ENCODE results near the gene TRAT1. TPM values are rescaled to one million over a fixed set of nuclear protein-coding genes. Genes with fewer than 3 reads are reported as not detected.
"Not testable (repeated sequence)": the region's sequence is repeated elsewhere in the genome, so short reads cannot be mapped to it uniquely, and the experiment has no call there.

TRAT1 gene
- total and polyA plus RNA-seq, 2 donors: 43.6 to 125 TPM

DNA sequence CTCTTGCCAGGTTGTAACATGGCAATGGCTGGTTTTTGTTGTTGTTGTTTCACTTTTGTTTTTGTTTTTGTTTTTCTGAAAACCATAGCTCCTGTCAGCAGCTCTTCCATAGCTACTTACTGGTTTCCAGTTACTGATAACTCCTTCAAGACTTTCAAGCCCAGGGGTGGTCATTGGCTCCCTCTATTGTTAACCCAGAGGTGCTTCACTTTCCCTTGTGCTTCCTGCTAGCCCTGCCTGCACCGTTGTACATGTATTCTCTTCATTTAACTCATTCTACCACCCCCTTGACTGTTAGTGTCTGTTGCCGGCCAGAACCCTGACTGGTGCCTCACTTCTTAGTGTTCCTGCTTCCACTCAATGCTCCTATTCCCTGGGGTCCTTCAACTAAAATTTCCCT, 4.2 kb upstream of the TRAT1 start:
- H3K27me3 ChIP-seq (ENCODE audit: control insufficient read depth in 2 of 2, insufficient read depth in 1 of 2, low read length in 1 of 2): no peaks in the 10 kb centered on the region
- H3K27ac ChIP-seq (ENCODE audit: low read depth in 1 of 2, low read length in 1 of 2): peak overlapping the region in 1 of 2 donors; percentile 12
- no peaks in the 10 kb centered on the region for H3K9me3 ChIP-seq (ENCODE audit: control insufficient read depth in 2 of 2, insufficient read depth in 1 of 2, low read length in 1 of 2)
- peaks cover 16 to 36% of the 10 kb centered on the region in 2 donors for H3K4me1 ChIP-seq (ENCODE audit: control insufficient read depth in 2 of 2, insufficient read depth in 2 of 2, low read length in 2 of 2)
- no peak overlapping the region for H3K4me3 ChIP-seq (ENCODE audit: low read length in 2 of 2)
- H3K36me3 ChIP-seq (ENCODE audit: control insufficient read depth in 2 of 2, insufficient read depth in 2 of 2, low read length in 1 of 2): no peaks in the 10 kb centered on the region
- DNase-seq (ENCODE audit: low read depth in 6 of 9, low spot score in 9 of 9): peak in 4 of 9 donors; percentile 63 to 85 (median 68)
- 12% methylated on average over 2 of the region's 2 CpGs for WGBS

DNA sequence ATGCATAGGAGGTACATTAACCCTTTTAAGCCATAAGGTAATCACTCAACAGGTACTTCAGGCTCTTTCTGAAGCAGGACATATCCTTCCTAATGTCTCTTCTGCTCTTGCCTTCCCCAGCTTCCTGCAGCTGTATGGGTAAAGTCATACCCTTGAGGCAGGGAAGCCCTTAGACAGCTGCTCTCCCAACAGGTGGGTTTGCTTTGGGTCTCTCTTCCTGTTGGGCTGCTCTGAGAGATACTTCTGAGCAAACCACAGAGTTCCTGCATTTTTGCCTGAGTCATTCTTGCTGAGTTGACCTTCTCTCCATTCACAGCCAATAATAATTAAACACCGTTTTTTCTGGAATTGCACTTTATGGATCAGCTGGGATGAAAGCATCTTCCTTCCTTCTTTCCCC, 2.0 kb upstream of the TRAT1 start:
- Histone ChIP-seq H3K4me1 (ENCODE audit: control insufficient read depth in 2 of 2, insufficient read depth in 2 of 2, low read length in 2 of 2) (peaks cover 16 to 36% of the 10 kb centered on the region in 2 donors), H3K4me3 (ENCODE audit: low read length in 2 of 2) (peak overlapping the region in 1 of 2 donors; percentile 16), H3K27me3 (ENCODE audit: control insufficient read depth in 2 of 2, insufficient read depth in 1 of 2, low read length in 1 of 2) (no peaks in the 10 kb centered on the region), H3K36me3 (ENCODE audit: control insufficient read depth in 2 of 2, insufficient read depth in 2 of 2, low read length in 1 of 2) (no peaks in the 10 kb centered on the region), H3K9me3 (ENCODE audit: control insufficient read depth in 2 of 2, insufficient read depth in 1 of 2, low read length in 1 of 2) (no peaks in the 10 kb centered on the region), H3K27ac (ENCODE audit: low read depth in 1 of 2, low read length in 1 of 2) (peak overlapping the region in 1 of 2 donors; percentile 70)
- DNase-seq (ENCODE audit: low read depth in 6 of 9, low spot score in 9 of 9): peak in 6 of 9 donors; percentile 53 to 87 (median 71)
- WGBS: 5% methylated on average over 1 of the region's 1 CpG

DNA sequence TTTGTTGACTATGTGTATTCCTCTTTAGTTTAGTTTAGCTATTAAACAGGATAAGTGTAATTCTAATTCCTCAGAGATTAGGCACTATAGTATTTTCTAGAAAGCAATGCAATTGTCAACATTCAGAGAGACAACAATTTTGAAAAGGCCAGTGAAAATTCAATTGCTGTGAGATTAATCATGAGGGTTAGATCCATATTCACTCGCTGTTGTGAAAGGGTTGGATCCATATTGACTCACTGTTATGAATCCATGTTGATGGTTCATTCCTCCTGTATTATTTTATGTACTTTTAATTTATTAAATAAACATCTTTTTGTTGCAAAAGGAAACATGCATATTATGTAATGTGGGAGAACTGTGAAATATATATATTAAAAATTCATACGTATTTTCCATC, 641 bp downstream of the TRAT1 start:
- Histone ChIP-seq H3K27ac (ENCODE audit: low read depth in 1 of 2, low read length in 1 of 2) (peak overlapping the region; percentile 57 to 80), H3K27me3 (ENCODE audit: control insufficient read depth in 2 of 2, insufficient read depth in 1 of 2, low read length in 1 of 2) (no peaks in the 10 kb centered on the region), H3K4me1 (ENCODE audit: control insufficient read depth in 2 of 2, insufficient read depth in 2 of 2, low read length in 2 of 2) (peaks cover 18 to 33% of the 10 kb centered on the region in 2 donors), H3K4me3 (ENCODE audit: low read length in 2 of 2) (peak overlapping the region; percentile 60 to 63), H3K36me3 (ENCODE audit: control insufficient read depth in 2 of 2, insufficient read depth in 2 of 2, low read length in 1 of 2) (peaks cover 0 to 3% of the 10 kb centered on the region in 2 donors), H3K9me3 (ENCODE audit: control insufficient read depth in 2 of 2, insufficient read depth in 1 of 2, low read length in 1 of 2) (no peaks in the 10 kb centered on the region)
- DNase-seq (ENCODE audit: low read depth in 6 of 9, low spot score in 9 of 9): peak in 1 of 9 donors; percentile 57
- WGBS: 21% methylated on average over 2 of the region's 2 CpGs

DNA sequence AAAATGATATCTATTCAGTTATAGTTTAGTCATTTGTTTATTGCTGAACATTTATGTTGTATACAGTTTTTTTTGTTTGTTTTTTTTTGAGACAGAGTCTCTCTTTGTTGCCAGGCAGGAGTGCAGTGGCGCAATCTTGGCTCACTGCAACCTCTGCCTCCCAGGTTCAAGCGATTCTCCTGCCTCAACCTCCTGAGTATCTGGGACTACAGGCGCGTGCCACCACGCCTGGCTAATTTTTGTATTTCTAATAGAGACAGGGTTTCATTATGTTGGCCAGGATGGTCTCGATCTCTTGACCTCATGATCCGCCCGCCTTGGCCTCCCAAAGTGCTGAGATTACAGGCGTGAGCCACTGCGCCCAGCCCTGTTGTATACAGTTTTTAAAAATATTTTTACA, 1.2 kb downstream of the TRAT1 start:
- DNase-seq (ENCODE audit: low read depth in 6 of 9, low spot score in 9 of 9): peak in 1 of 9 donors; percentile 26
- H3K9me3 ChIP-seq (ENCODE audit: control insufficient read depth in 2 of 2, insufficient read depth in 1 of 2, low read length in 1 of 2); H3K27me3 ChIP-seq (ENCODE audit: control insufficient read depth in 2 of 2, insufficient read depth in 1 of 2, low read length in 1 of 2); H3K36me3 ChIP-seq (ENCODE audit: control insufficient read depth in 2 of 2, insufficient read depth in 2 of 2, low read length in 1 of 2): not testable (repeated sequence)
- H3K4me1 ChIP-seq (ENCODE audit: control insufficient read depth in 2 of 2, insufficient read depth in 2 of 2, low read length in 2 of 2): peaks cover 14 to 27% of the 10 kb centered on the region in 2 donors
- 30% methylated on average over 10 of the region's 10 CpGs for WGBS
- H3K4me3 ChIP-seq (ENCODE audit: low read length in 2 of 2): peak overlapping the region; percentile 60 to 78
- H3K27ac ChIP-seq (ENCODE audit: low read depth in 1 of 2, low read length in 1 of 2): peak overlapping the region in 1 of 2 donors; percentile 59

DNA sequence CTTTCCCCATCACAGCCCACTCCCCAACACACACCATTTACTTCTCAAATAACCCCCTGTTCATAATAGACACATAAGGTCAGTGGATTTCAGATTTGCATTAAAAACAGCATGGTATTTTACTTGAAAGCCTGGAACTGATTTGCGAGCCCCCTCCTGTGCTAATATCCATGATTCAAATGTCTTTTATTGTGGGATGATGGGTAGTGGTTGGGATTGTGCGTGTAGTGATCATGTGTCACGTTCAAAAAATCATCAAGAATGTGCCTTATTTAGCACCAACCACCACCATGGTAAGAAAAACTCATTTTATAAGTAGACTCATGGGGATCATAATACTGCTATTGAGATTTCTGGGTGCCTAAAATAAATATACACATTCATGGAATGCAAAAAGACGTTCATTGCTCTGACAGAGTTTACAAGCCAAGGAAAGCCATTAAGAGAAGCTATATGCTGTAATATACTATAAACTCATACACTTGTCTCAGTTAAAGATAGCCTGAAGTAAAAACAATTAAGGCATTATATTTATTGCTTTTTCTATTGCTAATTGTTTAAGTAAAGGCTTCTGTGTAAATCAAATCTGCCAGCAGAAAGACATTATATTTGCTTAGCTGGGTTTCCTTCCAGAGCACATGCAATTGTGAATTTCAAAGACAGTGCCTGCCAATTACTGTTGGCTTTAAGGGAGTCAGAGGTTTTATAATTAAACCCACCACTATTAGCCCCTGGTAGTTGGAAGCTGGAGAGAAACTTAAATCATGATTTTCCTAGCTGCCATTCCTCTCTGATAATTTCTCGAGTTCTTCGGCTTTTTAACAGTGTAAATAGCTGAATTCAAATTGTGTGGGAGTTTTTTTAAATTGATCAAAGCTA, 4.0 kb downstream of the TRAT1 start:
- Histone ChIP-seq H3K4me1 (ENCODE audit: control insufficient read depth in 2 of 2, insufficient read depth in 2 of 2, low read length in 2 of 2) (peaks cover 7 to 10% of the 10 kb centered on the region in 2 donors), H3K4me3 (ENCODE audit: low read length in 2 of 2) (peak overlapping the region; percentile 23 to 60), H3K36me3 (ENCODE audit: control insufficient read depth in 2 of 2, insufficient read depth in 2 of 2, low read length in 1 of 2) (peaks cover 6 to 19% of the 10 kb centered on the region in 2 donors), H3K27me3 (ENCODE audit: control insufficient read depth in 2 of 2, insufficient read depth in 1 of 2, low read length in 1 of 2) (no peaks in the 10 kb centered on the region), H3K27ac (ENCODE audit: low read depth in 1 of 2, low read length in 1 of 2) (peak overlapping the region in 1 of 2 donors; percentile 35), H3K9me3 (ENCODE audit: control insufficient read depth in 2 of 2, insufficient read depth in 1 of 2, low read length in 1 of 2) (no peaks in the 10 kb centered on the region)
- 64% methylated on average over 6 of the region's 6 CpGs for WGBS
- DNase-seq (ENCODE audit: low read depth in 6 of 9, low spot score in 9 of 9): peak in 1 of 9 donors; percentile 30

DNA sequence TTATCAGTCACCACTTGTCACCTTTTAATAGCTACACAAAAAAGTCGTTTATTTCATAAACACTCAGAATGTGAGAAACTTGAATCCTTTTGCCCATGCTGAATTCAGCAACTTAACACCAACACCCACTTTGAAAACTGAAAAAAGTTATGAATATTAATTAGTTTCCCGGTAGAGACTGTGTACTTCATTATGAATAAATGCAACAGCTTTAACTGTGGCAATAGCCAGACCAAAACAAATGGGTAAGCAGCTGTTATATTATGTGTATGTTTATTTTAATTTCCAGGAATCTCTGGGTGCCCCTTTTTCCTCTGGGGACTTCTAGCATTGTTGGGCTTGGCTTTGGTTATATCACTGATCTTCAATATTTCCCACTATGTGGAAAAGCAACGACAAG, 7.8 kb downstream of the TRAT1 start:
- no peak overlapping the region for H3K4me3 ChIP-seq (ENCODE audit: low read length in 2 of 2)
- H3K27ac ChIP-seq (ENCODE audit: low read depth in 1 of 2, low read length in 1 of 2): no peak overlapping the region
- H3K9me3 ChIP-seq (ENCODE audit: control insufficient read depth in 2 of 2, insufficient read depth in 1 of 2, low read length in 1 of 2): no peaks in the 10 kb centered on the region
- 87% methylated on average over 3 of the region's 3 CpGs for whole genome bisulfite sequencing
- peaks cover 17 to 18% of the 10 kb centered on the region in 2 donors for H3K4me1 ChIP-seq (ENCODE audit: control insufficient read depth in 2 of 2, insufficient read depth in 2 of 2, low read length in 2 of 2)
- H3K36me3 ChIP-seq (ENCODE audit: control insufficient read depth in 2 of 2, insufficient read depth in 2 of 2, low read length in 1 of 2): peaks cover 8 to 44% of the 10 kb centered on the region in 2 donors
- H3K27me3 ChIP-seq (ENCODE audit: control insufficient read depth in 2 of 2, insufficient read depth in 1 of 2, low read length in 1 of 2): no peaks in the 10 kb centered on the region
- no peak for DNase-seq (ENCODE audit: low read depth in 6 of 9, low spot score in 9 of 9)

DNA sequence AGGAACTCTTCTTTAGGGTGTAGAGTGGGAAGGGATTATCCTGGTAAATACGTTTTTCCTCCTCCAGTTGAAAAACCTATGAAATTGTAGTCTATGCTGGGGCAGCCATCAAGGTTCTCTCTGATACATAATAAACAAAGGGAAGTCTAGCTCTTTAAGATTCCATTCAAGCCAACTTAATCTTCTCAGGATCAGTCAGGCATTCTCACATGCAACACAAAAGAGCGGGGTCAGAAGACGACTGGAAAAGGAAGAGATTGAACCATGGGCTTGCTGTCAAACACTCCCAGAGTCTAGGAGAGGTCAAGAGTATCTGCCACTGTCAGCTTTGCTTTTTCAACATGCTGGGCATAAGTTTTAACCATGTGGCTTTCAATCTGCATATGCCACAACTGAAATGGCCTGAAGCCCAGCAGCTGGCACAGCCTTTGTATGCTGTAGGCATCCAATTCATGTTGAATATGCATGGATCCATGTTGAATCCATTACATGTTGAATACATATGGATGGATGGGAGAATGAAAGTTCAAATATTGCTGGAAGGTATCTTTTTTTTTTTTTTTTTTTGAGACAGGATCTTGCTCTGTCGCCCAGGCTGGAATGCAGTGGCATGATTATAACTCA, 8.5 kb downstream of the TRAT1 start:
- Histone ChIP-seq H3K4me3 (ENCODE audit: low read length in 2 of 2) (no peak overlapping the region), H3K27me3 (ENCODE audit: control insufficient read depth in 2 of 2, insufficient read depth in 1 of 2, low read length in 1 of 2) (no peaks in the 10 kb centered on the region), H3K27ac (ENCODE audit: low read depth in 1 of 2, low read length in 1 of 2) (no peak overlapping the region), H3K9me3 (ENCODE audit: control insufficient read depth in 2 of 2, insufficient read depth in 1 of 2, low read length in 1 of 2) (no peaks in the 10 kb centered on the region), H3K36me3 (ENCODE audit: control insufficient read depth in 2 of 2, insufficient read depth in 2 of 2, low read length in 1 of 2) (peaks cover 8 to 44% of the 10 kb centered on the region in 2 donors), H3K4me1 (ENCODE audit: control insufficient read depth in 2 of 2, insufficient read depth in 2 of 2, low read length in 2 of 2) (peaks cover 18 to 19% of the 10 kb centered on the region in 2 donors)
- DNase-seq (ENCODE audit: low read depth in 6 of 9, low spot score in 9 of 9): no peak
- WGBS: 95% methylated on average over 4 of the region's 4 CpGs

DNA sequence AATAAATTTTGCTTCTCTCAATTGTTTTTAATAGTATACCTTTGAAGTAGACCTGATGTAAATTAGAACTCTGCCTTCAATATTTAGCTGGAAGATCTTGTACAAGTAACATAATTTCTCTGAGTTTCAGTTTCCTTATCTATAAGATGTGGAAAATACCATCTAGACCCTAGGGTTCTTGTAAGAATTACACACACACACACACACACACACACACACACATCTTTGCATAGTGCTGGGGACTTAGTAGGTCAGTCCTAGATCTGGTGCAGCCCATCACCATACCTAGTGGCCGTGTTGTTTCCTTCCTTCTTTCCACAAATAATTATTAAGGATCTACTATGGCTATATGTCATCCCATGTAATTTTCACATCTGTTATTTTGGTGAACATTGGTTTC, 11.0 kb downstream of the TRAT1 start:
- DNase-seq (ENCODE audit: low read depth in 6 of 9, low spot score in 9 of 9): no peak
- WGBS: 96% methylated on average over 1 of the region's 1 CpG
- no peaks in the 10 kb centered on the region for H3K27me3 ChIP-seq (ENCODE audit: control insufficient read depth in 2 of 2, insufficient read depth in 1 of 2, low read length in 1 of 2)
- H3K27ac ChIP-seq (ENCODE audit: low read depth in 1 of 2, low read length in 1 of 2): peak overlapping the region; percentile 0 to 53
- no peak overlapping the region for H3K4me3 ChIP-seq (ENCODE audit: low read length in 2 of 2)
- peaks cover 19 to 21% of the 10 kb centered on the region in 2 donors for H3K4me1 ChIP-seq (ENCODE audit: control insufficient read depth in 2 of 2, insufficient read depth in 2 of 2, low read length in 2 of 2)
- no peaks in the 10 kb centered on the region for H3K9me3 ChIP-seq (ENCODE audit: control insufficient read depth in 2 of 2, insufficient read depth in 1 of 2, low read length in 1 of 2)
- H3K36me3 ChIP-seq (ENCODE audit: control insufficient read depth in 2 of 2, insufficient read depth in 2 of 2, low read length in 1 of 2): peaks cover 12 to 56% of the 10 kb centered on the region in 2 donors

DNA sequence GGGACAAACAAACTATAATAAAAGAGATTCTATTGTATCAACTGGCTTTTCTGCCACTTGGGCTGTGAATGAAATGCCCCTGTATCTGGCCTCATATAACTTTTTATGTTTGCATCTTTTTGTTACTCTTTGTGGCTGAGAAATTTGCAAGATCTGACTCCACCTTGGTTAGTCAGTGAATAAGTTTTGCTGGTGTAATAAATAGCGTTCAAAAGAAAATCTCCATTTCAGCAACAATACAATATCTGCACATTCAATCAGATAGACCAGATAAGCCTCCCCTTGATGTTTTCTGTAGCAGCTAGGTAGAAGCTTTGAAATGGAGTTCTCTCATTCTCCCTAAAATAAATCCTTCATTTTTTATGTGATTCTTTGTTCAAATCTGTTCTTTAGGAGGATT, 12.0 kb downstream of the TRAT1 start:
- DNase-seq (ENCODE audit: low read depth in 6 of 9, low spot score in 9 of 9): peak in 3 of 9 donors; percentile 26 to 62 (median 35)
- H3K4me1 ChIP-seq (ENCODE audit: control insufficient read depth in 2 of 2, insufficient read depth in 2 of 2, low read length in 2 of 2): peaks cover 14 to 21% of the 10 kb centered on the region in 2 donors
- H3K36me3 ChIP-seq (ENCODE audit: control insufficient read depth in 2 of 2, insufficient read depth in 2 of 2, low read length in 1 of 2): peaks cover 16 to 62% of the 10 kb centered on the region in 2 donors
- 11% methylated on average over 1 of the region's 1 CpG for WGBS
- peak overlapping the region in 1 of 2 donors; percentile 19 for H3K4me3 ChIP-seq (ENCODE audit: low read length in 2 of 2)
- peak overlapping the region; percentile 12 to 53 for H3K27ac ChIP-seq (ENCODE audit: low read depth in 1 of 2, low read length in 1 of 2)
- no peaks in the 10 kb centered on the region for H3K9me3 ChIP-seq (ENCODE audit: control insufficient read depth in 2 of 2, insufficient read depth in 1 of 2, low read length in 1 of 2)
- H3K27me3 ChIP-seq (ENCODE audit: control insufficient read depth in 2 of 2, insufficient read depth in 1 of 2, low read length in 1 of 2): no peaks in the 10 kb centered on the region
